Measurements from ENCODE around the gene NUDT4.
"Not testable (repeated sequence)": the region's sequence is repeated elsewhere in the genome, so short reads cannot be mapped to it uniquely, and the experiment has no call there.

The NUDT4 gene

DNA sequence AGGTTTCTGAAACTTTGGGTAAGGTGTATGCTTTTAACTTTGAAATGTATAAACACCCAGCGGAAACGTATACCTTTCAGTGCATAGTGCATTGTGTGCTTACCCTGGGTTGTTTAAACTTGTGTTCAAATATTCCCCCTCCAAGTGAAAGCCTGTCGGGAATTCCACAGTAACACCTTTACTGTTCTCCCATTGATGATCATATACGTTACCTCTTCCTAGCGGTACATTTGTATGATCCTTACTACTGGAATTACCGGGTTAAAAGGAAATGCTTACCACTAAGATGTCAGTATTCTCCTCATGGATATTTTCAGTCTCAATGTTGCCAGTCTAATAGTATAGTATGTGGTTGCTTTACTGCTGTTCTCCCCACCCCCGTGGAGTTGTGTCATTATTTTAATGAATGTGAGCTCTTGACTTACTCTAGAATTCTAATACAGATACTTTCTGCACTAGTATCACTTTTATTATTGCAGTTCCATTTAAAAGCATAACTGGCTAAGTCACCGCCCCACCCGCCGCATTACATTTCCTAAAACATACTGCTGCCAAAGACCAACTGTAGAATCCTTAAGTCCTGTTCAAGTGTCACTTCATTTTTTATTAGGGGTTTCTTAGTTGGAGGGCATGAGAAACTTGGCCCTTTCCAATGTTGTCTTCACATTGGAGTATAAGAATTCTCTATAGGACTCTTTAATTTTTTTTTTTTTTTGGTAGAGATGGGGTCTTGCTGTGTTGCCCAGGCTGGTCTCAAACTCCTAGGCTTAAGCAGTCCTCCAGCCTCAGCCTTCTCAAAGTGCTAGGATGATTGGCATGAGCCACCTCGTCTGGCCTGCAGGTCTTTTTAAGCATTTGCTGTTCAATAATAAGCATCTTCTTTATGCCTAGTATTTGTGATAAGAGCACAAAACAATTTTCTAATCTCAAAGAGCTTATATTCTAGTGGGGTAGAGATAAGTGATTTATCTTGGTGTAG lies 24.9 kb downstream of the NUDT4 start:
- no peak for DNase-seq

DNA sequence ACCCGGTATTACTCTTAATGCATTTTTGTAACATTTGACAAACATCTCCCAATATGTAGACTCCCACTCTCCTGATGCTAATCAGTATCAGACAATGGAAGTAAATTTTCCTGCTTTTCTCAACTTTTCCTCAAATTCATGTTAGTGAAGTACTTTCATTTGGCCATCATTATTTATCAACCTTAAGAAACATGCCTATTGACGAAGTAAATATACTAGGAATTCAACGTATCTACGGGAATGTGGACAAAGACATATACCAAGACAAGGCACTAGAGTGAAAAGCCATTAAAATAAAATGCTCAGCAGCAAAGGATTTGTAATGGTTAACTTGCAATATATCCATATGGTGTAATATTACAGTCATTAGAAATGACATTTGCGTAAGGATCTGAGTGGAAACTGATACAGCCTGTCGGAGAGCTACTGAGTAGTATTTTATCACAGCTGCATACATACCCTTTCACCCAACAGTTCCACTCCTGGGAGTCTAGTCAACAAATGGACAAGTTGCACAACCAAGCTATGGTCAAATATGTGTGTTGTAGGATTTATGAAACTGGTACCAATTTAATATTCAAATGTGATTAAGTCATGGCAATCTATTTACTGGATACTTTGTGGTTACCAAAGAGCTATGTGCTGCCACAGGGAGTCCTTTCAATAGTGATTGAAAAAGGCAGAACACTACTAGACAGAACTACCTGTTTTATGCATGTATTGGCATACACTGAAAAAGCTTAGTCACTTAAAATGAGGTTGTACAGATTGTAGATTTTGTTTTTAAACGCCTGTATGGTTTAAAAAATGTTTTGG lies 26.5 kb downstream of the NUDT4 start:
- no peak for DNase-seq

DNA sequence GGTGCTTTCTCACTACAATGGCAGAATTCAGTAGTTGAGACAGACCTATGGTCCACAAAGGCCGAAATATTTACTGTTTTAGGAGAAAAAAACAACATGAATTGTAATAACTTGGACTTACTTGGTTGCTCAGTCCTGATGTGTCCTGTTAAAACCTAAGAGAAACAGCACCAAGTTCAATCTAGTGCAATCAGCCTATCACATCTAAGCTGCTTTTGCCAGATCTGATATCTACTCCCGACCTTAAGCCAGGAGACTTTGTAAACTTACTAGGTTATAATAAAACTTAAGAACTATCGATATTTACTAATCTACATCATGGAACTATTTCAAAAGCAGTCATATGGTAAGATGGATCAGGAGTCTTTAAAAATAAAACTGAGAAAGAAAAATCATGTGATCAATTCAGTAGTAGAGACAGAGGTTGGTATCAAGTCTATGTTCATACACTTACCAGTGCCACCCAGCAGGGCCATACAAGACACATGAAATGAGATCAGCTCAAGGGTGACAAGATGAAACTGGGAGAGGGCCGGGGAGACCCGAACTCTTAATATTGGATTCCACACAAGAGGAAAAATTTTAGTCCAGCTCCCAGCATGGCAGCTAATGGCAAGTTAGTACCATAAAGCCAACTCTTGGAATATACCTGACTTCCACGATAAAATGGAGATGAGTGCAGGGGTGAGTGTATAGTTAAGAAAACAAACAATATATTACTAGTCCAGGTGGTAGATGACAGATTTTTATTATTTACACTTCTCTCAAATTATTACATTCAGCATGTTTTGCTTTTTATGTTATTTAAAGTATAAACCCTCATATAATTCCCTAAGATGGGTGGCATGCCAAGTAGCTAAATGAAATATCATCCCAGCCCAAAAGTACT lies 27.5 kb downstream of the NUDT4 start:
- DNase-seq: no peak

DNA sequence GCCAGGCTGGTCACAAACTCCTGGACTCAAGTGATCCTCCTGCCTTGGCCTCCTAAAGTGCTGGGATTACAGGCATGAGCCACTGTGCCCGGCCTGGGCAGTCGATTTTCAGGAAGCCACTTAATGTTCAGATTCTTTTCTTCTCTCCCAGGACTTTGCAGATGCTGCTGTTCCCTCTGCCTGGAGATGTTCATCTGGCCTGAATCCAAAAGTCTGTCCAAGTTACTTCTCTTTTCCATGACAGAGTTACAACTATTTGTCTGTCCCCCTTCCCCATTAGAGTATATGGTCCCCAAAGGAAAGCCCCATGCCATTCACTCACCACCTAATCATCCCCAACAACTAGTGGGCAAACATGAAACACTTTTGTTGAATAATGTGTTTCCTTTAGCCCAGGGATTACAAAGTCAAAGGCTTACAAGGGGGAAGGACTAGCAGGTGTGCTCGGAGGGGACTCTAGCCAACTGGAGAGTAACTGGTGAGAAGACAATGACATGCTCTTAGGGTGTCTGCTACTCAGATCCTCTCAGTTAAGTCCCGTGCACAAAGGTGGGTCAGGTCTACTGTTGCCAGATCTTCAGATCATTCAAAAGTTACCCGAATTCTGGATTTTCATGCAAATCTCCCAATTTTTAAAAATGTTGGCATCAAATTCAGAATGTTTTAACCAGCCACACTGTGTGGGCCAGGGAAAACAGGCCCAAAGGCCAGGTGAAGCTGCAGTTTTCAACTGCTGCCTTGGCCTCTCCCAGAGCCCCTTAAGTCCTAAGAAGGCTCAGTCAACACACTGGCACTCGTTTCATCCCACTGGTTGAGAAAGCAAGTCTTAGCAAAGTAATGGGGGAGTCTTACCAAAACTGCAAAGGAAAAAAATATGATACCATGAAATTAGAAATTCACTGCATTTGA lies 29.6 kb downstream of the NUDT4 start:
- no peak for DNase-seq

DNA sequence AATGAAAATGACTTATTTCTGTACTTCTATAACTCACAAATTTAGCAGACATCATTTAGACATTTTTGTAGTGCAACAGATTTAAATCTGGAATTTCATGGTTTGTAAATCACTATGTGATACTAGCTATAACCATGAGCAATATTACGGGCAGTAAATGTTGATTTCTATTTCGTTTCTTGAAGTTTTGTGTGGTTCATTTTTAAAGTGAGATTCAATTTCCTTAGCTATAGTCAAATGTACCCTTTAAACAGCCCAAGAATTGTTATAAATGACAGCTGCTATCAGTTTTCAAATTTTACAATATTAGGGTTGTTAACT lies 30.2 kb downstream of the NUDT4 start:
- no peak for DNase-seq

DNA sequence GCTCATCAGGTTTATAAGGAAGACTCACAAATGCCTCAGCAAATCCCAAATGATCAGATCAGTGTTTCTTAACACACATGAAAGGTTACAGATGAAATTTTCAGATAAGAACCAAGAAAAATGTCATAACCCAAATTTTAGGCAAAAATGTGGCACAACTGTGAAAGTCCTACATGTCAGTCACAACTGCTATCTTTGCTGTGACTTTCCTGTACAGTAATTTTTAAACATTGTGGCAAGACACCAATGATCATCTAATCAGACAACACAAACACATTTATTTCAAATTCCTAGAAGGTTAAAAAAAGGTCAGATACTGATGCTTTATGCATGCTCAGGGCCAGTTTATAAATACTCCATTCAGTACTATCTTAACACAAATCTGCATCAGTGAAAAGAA lies 31.1 kb downstream of the NUDT4 start:
- DNase-seq: no peak

DNA sequence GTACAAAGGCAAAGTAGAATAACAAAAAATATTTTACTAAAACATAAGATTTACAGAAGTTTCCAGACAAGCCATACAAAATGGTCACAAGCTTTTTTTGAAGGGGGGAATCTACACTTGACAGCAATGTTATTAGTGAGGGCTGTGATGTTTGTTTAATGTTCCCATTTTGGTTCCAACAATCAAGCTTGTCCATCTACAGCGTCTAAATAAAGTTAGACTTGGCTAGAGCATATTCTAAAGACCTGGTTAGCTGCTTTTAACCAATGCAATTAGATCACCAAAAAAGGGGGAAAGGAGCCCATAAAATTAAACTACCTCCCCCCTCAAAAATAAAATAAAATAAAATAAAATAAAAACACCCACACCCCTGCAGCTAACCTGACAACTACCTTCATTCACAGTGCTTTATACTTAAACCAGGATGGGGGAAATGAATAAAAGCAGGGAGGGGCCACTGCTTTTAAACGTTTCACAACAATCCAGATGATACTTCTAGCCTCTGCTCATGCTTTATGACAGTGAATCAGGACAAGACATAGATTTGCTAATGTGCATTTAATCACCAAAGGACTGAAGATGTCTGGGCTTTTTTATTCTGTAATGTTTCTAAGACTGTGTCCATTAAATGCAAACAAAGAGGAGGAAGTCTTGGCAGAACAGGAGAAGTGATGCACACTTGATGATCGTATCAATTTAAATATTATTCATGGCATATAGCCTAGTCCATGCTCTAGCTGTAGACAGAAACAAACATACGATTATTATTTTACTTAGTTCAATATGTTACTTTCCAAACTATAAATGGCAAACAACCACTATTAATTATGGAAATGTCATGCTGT lies 31.8 kb downstream of the NUDT4 start:
- DNase-seq: not testable (repeated sequence)

DNA sequence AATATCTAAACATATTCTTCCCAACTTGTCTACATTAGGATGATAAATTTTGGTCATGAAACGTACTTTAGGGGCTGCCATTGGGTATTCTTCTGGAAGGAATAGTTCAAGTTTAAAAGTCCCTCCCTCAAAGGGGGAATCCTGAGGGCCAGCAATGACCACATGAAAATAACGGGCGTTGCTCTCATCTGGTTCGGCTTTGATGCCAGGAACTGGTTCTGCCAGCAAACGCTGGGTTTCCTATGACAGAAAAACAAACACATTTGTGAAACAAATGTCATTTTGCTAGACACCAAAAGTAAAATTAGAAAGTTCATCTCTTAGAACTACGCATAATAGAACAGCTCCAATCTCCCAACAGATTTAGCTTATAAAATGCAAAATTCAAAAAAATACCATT lies 33.3 kb downstream of the NUDT4 start:
- not testable (repeated sequence) for DNase-seq

DNA sequence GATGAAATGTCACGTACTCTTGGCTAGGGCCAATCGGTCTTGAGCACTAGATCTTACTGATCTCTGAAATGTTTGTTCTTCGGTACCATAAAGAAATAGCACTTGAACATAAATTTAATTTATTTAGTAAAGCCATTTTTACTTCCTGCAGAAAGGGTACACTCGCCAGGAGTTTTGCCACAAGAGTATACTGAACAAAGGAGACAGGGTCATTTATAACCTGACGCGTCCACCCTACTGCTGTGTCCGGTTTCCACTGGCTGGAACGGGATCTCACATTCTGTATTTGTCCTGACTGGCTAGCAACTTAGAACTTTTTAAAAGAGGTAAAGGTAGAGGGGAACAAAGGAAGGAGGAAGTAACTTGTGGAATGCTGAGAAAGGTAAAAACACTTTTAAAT lies 34.7 kb downstream of the NUDT4 start:
- DNase-seq: not testable (repeated sequence)

DNA sequence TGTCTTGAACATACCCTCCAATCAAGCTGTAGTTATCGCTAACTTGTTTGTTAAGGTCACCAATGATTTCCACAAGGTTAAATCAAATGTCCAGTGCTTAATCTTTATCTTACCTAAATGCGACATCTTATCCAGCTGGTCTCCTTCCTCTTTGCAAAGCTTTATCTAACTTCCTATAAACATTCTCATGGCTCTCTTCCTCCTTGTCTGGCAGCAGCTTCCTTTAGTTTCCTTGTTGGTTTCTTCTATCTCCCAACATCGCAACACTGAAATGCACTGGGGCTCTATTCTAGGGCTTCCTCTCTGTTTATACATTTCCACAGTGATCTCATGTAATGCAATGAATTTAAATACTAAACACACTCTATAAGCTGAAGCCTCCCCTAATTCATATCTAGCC lies 35.3 kb downstream of the NUDT4 start:
- no peak for DNase-seq

DNA sequence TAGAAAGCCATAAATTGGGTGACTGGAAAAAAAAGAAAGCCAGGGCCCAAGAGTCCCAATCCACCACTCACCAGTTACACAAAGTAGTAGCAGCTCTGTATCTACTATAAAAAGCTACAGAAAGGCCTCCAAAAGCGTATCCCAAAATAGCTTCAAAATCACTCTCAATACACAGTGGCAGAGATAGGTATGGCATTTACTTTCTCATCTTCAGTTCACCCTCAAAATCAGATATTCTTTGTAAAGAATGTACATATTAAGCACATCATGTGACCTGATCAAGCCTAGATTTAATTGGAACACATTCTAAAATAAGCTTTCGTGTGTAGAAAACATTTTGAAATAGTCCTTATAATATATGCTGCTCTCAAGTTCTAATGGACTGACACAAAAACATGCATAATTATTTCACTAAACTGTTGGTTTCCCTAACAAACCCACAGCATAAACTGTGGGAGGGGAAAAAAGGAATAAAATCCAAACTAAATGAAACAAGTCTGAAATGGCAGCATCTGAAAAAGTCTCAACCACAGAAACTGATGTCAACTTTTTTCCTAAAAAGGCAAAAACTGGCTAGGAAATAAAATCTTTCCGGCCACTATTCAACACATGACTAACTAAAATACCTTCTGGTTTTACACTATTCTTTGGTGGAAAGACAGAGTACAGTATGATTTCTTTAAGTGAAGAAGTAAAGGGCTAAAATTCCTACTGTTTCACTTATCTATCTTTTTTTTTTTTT lies 38.2 kb downstream of the NUDT4 start:
- DNase-seq: no peak

DNA sequence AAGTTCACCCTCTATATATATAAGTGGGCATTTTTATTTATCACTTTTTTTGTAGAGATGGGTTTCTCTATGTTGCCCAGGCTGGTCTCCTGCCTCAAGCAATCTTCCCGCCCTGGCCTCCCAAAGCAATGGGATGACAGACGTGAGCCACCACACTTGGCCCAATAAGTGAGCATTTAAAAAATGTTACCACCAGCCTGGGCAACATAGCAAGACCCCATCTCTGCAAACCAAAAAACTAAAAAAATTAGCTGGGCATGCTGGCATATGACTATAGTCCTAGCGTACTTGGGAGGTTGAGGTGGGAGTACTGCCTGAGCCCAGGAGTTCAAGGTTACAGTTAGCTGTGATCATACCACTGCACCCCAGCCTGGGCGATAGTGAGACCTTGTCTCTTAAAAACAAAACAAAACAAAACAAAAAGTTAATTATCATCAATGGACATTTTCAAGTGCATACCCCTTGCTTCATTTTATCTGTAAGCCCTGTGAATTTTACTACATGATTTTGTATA lies 40.3 kb downstream of the NUDT4 start:
- no peak for DNase-seq

DNA sequence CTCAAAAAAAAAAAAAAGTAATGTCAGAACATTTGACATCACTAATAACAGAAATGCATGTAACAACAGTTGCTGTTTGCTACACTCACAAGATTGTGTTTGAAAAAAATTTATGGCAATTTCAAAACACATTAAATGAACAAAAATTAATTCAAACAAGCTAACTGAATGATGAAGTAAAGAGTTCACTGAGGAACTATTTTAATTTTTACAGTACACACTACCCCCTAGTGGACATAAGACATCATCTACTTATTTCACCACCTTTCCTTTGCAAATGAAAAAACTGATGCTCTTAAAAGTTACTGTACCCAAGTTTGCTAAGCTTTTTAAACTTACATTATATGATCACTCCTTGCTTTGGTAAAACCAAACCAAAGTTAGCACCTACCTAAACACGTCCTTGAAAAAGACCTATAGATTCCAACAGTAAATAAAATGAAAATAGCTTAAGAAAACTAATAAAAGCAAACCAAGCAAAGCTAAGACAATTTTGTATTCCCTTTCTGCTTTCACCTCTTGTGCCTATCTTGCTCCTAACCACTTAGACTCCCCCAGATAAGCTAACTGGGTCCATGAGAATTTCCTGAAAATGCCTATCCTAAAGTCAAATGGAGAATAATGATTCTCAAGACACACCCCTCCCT lies 41.8 kb downstream of the NUDT4 start:
- peak; percentile 34 for DNase-seq

DNA sequence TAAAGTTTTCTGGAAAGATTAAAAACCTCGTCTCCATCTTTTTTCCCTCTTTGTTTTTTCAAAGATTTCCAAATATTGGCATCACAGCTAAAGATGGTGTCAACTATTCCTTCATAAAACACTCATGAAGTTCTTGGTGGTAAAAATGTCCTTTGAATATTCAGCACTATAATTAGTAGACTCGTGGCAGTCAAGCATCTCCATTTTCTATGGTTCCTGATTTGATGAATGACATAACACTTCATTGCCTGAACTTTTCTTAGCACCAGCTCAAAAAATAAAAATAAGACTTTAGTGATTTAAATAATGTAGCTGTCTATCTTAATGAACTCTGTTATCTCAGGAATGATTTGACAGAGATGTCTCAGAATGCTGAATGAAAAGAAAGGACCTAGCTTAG lies 44.3 kb downstream of the NUDT4 start:
- DNase-seq: no peak

DNA sequence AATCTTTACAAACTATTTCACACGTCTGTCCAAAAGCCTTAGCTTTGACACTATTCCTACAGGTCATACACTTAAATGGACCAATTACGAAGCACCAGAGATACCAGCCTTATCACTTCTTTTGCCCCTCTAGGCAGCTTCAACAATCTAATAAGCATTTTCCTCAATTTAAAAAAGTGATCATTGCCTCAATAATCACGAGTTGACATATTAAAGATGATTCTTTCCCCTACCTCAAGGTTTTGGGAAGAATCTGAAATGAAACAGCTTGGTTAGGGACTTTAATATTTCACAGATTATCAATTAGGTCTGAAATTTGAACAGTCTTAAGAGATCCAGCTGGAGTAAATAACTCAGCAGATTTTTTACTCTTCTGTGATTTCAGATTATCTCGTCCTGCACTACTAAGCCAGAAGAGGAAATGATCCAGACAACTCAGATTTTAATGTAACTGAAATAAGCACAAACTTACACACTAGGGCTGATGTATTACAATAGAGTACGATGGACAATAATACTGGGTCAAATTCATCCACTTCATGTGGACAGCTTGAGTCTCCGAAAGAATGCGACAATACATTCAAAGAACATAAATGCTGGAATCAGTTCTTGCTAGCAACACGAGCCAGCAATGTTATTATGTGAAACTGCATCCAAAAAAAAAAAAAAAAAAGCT lies 48.1 kb downstream of the NUDT4 start:
- DNase-seq: no peak

DNA sequence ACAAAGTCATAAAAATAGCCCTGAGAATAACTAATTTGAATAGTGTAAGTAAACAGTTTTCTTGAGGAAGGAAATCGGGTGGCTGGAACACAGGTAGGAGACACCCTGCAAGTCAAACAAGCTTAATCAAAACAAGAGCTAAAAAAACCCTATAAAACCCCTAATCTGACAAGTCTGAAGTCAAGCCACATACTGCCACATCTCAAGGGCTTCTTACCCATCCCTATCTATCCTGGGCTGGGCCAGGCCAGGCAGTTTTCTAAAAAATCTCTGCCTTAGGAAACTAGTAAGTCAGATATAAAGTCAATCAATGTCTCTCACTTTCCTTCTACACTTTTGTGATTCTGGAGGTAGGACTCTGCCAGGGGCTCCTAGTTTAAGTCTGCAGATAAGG lies 48.7 kb downstream of the NUDT4 start:
- DNase-seq: no peak

DNA sequence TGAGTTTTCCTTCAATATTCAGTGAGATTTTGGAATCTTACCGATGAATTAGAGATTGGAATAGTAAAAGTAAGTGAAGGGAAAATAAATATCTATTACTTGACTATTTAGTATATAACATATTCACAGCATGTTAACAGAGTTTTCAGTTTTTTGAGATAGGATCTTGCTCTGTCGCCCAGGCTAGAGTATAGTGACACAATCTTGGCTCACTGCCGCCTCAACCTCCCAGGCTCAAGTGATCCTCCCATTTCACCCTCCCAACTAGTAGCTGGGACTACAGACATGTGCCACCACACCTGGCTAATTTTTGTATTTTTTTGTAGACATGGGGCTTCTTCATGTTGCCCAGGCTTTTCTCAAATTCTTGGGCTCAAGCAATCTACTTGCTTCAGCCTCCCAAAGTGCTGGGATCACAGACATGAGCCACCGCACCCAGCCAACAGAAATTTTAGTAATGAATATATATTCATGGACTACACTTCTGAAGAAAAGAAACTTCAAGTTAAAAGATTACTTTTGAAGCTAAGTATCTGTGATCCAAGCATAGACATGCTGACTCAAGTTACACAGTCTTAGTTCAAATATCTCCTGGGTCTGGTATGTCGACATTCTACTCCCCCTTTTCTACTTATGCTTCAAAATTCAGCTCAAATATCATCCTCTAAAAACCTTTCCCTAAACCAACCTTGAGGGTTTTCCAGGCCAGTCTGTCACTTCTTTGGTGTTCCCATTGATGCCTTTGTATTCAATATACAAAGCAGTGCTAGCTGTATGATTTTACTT lies 50.2 kb downstream of the NUDT4 start:
- DNase-seq: no peak

DNA sequence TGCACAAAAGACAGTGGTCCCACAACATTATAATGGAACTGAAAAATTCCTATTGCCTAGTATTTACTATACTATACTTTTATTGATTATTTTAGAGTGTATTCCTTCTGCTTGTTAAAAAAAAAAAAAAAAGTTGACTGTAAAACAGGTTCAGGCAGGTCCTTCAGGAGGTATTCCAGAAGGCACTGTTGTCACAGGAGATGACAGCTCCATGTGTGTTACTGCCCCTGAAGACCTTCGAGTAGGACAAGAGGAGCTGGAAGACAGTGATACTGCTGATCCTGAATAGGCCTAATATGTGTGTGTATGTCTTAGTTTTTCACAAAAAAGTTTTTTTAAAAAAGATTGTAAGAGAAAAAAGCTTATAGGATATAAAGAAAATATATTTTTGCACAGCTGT lies 51.7 kb downstream of the NUDT4 start:
- DNase-seq: no peak

Measured in SIG-M5 (cell line).